ENCODE results near the gene CRYZ.

GRCh38 chr1:74748960-74749359 is 16.1 kb upstream of the CRYZ start:
- TF ChIP-seq SIN3A (IDR thresholded peaks at IDR 0.05; ENCODE audit: low read depth, low read length) (no peak), PBX3 (IDR thresholded peaks at IDR 0.05; ENCODE audit: insufficient replicate concordance, low read depth, low read length) (no peak), CTCF (IDR thresholded peaks at IDR 0.05 in 2 of 3, conservative IDR thresholded peaks at IDR 0.05 in 1 of 3; ENCODE audit: control insufficient read depth in 2 of 3, extremely low read depth in 1 of 3, insufficient read depth in 1 of 3, low read depth in 3 of 3, low read length in 3 of 3) (no peak), DPF2 (IDR thresholded peaks at IDR 0.05) (0 out of 2 replicates have a peak, but pooled peaks have one; percentile 18), EZH2 (IDR thresholded peaks at IDR 0.05; ENCODE audit: borderline replicate concordance, control insufficient read depth, low read depth, low read length) (no peak), MLLT1 (IDR thresholded peaks at IDR 0.05) (no peak), RAD21 (IDR thresholded peaks at IDR 0.05; ENCODE audit: insufficient read depth, low read depth, low read length) (no peak), POLR2A (IDR thresholded peaks at IDR 0.05; ENCODE audit: low read depth, low read length) (no peak), MAX (IDR thresholded peaks at IDR 0.05; ENCODE audit: low read depth, low read length) (no peak), YY1 (IDR thresholded peaks at IDR 0.05; ENCODE audit: low read depth, low read length) (no peak)

Measured in GM12878 (cell line).